ENCODE data around the gene GLO1.

Gene GLO1

DNA sequence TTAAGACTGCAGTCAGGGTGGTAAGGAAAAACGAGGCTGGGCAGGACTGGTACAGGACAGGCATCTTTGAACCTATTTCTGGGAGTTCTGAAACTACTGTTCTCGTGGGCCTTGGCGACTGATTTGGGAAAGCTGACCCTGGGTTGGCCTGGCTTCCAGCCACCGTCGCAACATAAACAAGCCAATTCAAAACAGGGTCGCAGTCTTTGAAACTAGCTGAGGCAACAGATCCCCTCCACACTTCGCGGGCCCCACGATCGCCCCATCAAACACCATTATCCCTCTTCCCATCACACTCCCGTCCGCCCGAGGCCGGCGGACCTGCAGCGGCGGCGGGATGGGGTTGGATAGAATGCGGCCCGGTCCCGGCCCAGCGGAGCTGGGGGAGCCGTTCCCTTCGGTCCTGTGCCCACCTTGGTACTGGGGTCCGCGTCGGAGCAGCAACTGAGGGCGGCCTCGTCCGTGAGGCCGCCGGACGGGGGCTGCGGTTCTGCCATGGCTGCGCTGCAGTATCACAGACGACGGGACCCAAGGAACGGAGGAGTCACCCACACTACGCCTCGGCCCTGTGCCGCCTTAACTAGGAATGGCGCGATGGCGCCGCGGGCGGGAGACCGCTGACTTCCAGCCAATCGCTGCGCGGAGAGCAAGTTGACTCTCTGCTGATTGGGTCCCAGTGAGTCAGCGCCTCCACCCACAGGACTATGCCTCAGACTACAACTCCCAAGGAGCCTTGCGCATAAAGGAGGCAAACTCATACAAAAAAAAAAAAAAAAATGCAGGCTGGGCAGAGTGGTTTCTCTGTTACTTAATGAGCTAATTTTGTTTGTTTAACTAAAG, at the start of gene GLO1:
GLO1 (minus strand) TSS at position 588 of the 840 bp plus-strand sequence; CDS start at position 497, 91 bp downstream.
- peak; percentile 97 to 99 for DNase-seq

DNA sequence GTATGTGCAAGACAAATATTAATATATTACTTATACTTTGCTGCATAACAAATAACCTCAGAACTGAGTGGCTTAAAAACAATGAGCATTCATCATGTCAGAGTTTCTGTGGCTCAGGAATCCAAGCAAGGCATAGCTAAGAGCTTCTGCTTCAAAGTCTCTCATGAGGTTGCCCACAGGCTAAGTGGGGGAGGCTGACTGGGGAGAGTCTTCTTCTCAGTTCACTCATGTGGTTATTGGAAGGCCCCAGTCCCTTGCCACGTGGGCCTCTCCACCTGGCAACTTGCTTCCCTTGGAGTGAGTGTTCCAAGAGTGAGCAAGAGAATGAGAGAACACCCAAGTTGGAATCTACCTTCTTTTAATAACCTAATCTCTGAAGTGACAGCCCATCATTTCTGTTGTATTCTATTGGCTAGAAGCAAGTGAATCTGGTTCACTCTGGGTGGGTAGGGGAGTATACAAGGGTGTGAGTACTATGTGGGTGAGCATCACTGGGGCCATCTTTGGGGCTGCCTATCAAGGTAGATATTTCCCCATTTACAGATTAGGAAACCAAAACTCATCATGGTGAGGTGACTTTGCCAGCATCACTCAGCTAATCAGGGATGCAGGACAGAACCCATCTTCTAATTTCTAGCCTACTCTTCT, 48.1 kb upstream of the GLO1 start:
- no peak for DNase-seq

- DNase-seq: no peak
These were observed 46.5 kb upstream of the GLO1 start for GRCh38 chr6:38749473-38749872.

GRCh38 chr6:38739532-38739931, 36.6 kb upstream of the GLO1 start:
- DNase-seq: no peak

DNA sequence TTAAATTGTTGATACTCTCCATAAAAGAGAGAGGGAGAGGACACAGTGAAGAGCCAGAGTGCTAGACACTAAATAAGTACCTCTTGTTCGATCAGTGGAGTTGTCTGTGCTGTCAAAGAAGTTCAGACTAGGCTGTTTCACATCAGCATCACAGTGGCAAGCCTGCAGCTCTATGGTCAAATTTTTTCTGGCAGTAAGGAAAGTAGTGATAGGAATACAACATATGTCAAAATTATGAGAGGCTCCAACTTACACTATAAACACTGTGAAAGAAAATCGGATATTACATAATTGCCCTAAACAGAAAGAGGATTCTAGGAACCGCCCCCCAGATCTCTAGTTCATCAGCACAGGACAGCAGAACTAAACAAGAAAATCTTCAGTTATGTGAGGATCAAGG, 35.3 kb upstream of the GLO1 start:
- DNase-seq: no peak

GRCh38 chr6:38736951-38737350, 34.0 kb upstream of the GLO1 start:
- DNase-seq: no peak

DNA sequence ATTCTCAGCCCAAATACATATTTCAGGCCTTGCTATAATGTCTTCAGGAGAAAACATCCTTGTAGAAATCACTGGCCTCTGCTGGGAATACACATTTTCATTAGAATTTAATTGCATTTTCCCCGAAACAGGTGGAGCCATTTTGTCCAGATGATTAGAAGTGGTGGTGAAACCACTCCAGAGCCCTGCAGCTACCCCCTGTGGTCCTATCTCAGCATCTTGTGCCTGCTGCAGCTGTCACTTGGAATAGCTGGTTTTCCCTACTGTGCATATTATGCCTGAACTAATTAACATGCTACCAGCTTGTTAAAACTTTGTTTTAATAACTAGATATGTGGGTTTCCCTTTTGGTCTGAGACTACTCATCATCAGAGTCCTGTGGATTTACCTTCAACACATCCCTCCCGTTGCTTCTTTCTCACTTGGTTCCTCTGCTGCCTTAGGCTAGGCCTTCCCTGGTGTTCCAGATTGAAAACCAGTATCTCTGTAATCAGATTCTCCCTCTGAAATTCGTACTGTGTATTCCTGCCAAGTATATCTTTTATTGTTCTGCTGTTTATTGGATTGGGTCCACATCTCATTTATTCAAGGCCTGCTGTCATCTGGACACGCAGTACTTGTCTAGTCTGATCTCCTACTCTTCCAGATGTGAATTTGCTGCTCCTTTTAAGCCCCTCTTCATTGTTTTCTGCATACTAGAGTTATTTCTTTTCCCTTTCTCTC, 27.4 kb upstream of the GLO1 start:
- no peak for DNase-seq

- DNase-seq: no peak
These were observed 25.3 kb upstream of the GLO1 start for GRCh38 chr6:38728203-38728602.

DNA sequence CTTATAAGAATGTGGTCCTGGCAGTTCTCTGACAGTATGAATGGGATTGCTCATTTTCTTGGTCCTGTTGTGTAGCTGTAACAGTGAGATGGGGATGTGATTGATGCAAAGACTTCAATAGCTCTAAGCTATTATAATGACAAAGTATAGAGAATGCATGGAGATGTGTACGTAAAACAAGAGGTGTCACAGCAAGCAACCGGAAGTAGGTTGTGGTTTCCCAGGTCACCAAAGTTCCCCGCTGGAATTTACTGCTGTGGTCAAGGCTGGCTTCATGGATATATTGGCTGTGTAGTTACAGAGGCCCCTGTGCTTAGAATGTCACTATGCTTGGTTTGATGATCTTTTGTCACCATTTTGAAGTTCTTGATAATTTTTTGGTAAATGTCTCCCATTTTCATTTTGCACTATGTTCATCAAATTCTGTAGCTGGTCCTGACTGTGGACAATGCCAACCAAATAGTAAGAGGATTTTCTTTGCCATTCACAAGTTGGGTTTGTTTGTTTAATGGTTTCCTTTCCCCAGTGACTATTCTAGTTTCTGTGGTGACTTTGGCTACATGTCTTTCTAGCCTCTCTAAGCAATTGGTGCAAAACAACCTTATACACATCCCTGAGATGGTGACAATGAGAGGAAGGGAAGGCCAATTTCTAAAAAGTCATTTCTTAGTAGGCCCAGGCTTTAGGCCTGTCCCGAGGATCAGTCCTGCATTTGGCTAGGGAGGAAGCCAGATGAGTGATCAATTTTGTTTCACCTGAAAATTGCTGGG, 22.7 kb upstream of the GLO1 start:
- DNase-seq: no peak

DNA sequence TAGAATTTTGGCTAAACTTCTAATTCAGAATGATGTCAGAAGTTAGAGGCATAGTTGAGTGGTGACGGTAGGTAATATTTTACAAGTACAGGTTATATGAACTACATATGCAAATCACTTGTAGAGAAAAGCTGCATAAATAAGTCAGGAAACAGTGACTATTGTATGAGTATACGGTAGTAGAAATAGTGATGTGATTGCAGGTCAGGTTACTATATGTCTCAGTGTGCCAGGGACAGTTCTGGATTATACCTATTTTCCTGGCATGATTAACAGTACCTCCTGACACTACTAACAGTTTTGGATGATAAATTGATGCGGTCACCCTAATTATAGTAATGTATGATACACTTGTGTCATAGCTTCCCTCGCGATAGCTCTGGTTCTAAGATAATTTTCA, 21.4 kb upstream of the GLO1 start:
- no peak for DNase-seq

DNA sequence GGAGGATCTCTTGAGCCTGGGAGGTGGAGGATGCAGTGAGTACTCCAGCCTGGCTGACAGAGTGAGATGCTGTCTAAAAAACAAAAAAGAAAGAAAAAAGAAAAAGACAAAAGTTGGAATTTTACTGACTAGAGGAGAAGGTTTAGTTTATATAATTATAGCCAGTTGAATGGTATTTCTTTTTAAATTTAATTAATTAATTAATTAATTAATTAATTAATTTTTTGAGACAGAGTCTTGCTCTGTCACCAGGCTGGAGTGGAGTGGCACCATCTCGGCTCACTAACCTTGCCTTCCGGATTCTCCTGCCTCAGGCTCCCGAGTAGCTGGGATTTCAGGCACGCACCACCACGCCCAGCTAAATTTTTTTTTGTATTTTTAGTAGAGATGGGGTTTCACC, 20.8 kb upstream of the GLO1 start:
- no peak for DNase-seq

GRCh38 chr6:38722727-38723334, 19.9 kb upstream of the GLO1 start:
- no peak for DNase-seq

DNA sequence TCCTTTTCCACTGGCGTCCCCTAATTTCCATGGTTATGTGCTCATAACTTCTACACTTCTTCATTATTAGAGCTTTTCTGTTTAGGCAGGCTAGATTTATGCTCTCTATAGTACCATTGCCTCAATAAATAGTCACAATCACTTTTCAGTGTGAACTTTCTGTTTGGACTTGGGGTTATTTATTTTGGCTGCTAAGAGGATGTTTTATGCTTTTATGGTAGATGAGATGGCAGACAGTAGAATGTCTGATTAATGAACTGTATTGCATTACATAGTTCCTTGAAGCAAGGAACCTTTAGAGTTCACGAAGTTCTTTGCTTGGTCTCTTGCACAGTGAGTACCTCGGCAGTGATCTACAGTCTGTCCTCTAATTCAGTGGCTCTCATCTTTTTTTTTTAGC, 19.1 kb upstream of the GLO1 start:
- DNase-seq: no peak

GRCh38 chr6:38720295-38720694, 17.4 kb upstream of the GLO1 start:
- no peak for DNase-seq

DNA sequence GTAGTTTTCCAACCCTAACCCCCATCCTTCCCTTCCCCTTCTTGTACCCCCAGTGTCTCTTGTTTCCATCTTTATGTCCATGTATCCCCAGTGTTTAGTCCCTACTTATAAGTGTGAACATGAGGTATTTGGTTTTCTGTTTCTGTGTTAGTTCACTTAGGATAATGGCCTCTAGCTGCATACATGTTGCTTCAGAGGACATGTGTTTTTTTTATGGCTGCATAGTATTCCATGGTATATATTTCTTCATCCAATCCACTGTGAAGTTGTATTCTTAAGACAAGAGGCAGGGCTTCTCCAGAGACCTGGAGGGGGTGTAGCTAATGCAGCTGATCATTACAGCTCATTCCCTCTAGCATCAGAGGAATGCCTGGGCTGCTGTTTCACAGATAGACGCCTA, 16.4 kb upstream of the GLO1 start:
- DNase-seq: no peak

DNA sequence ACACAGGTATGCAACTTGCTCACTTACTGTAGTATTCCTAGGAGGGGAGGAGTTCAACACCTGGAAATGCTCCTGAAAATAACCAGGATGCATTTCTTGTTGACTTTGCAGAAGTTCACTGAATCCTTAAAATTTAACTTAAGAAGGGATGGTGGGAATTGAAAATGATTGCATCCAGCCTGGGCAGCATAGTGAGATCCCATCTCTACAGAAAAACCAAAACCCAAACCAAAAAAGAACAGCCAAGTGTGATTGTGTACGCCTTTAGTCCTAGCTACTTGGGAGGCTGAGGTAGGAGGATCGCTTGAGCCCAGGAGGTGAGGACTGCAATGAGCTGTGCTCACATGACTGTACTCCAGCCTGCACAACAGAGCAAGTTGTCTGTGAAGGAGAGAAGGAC, 13.9 kb upstream of the GLO1 start:
- no peak for DNase-seq

DNA sequence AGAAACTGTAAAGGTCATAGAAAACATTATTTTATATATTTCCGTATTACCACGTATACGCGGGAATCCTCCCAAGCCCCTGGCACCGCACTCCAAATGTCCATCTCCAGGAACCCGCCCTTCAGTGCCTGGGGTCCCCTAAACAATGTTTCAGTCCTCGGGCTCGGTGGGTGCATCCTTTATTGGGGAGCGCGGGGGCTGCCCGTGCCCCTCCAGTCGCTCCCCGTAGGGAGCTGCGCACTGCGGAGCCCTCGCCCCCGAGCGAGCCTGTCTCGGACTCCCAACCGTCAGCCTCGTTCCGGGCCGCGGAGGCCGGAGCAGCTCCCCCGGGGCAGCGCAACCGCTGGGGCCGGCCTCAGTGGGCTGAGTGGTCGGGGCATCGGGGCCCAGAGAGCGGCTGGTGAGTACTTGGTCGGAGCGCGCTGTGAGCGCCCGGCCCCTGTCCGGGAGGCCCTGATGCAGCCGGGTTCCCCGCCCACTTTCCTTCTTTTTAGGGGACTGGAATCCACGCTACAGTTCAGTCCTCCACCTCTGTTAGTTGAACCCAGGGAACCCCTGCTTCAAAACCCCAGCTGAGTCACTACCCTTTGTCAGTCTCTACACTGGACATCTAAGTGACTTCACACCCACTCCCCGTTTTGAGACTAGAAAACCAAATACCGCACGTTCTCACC, 12.2 kb upstream of the GLO1 start, which contains the start of gene DNAH8:
DNAH8 (plus strand) TSS at position 296 of the 674 bp plus-strand sequence. CDS start 7,499 bp downstream, outside the sequence.
- DNase-seq: no peak

DNA sequence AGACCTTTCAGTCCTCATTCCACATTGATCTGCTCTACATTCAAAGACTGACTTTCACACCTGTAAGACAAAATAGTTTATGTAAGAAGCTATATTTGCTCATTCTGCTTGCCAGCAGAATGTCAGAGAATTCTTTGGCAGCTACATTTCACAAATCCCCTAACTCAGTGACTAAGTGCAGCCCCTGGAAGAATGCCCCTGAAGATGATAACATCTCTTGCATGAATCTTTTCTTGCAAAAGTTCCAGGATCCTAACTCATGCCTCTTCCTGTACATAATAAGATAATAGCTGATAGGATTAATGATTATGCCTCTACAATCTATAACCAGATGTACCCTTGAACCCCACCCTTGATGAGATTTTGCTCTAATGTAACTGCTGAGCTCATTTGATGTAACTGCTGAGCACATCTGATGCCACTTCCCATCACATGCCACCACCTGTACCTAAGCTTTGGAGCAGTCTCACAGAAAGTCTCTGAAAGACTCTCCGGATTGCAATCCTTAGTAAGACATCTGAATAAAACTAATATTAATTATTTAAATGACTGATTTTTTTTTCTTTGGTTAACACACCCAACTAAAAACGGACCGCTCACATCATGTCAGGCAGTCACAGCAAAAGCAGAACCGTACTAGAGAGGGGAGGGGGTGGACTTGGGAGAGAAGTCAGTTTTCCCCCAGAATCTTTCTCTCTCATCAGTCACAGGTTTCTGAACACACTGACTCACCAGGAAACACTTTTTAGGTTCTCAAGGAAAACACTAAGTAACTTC, 11.5 kb upstream of the GLO1 start:
- no peak for DNase-seq

- DNase-seq: no peak
These were observed 10.9 kb upstream of the GLO1 start for GRCh38 chr6:38713812-38714211.

DNA sequence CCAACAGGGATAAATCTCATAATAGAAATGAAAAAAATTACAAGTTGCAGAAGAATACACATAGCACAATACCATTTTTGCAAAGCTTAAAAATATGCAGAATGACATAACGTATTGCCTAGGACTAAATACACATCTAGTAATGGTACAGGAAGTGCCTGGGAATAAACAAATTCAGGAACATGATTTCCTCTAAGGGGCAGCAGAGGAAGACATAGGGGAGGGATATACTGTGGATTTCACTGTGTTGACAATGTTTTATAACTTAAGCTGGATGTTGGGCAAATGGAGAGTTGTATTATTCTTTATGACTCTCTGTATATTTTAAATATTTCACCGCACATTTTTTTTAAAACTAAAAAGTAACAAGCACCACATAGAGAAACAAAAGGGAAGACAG, 5.6 kb upstream of the GLO1 start:
- no peak for DNase-seq

- no peak for DNase-seq
These were observed 3.0 kb upstream of the GLO1 start for GRCh38 chr6:38705924-38706323.
